HG03108 (cell line): ENCODE results near the gene SAMD9L.

Source experiments
- ATAC-seq: cut with Tn5 transposase; IDR thresholded peaks from one replicate; pipeline ENCODE4 v1.9.1; 2021; ENCODE audit warnings: moderate library complexity; ENCODE audit not compliant: unreplicated experiment

SAMD9L gene

GRCh38 chr7:93148144-93148543 lies at the start of gene SAMD9L:
Gene SAMD9L, minus strand, starts transcription at chr7:93148385. Its CDS starts 12,414 bp downstream, at chr7:93135971.
- peak; percentile 59 for ATAC-seq

GRCh38 chr7:93196336-93196735 lies 48.2 kb upstream of the SAMD9L start:
- no peak for ATAC-seq

- ATAC-seq, result no peak
These were observed 46.2 kb upstream of the SAMD9L start for GRCh38 chr7:93194386-93194785.

GRCh38 chr7:93188870-93189634 lies 40.9 kb upstream of the SAMD9L start:
- ATAC-seq, result no peak

- ATAC-seq, result no peak
These were observed 37.3 kb upstream of the SAMD9L start for GRCh38 chr7:93185303-93186027.

- no peak for ATAC-seq
These were observed 31.0 kb upstream of the SAMD9L start for GRCh38 chr7:93179173-93179572.

GRCh38 chr7:93178213-93178612 lies 30.0 kb upstream of the SAMD9L start:
- no peak for ATAC-seq

GRCh38 chr7:93176992-93177580 lies 28.9 kb upstream of the SAMD9L start:
- ATAC-seq, result no peak

GRCh38 chr7:93175219-93175618 lies 27.0 kb upstream of the SAMD9L start:
- no peak for ATAC-seq

- ATAC-seq, result no peak
These were observed 24.5 kb upstream of the SAMD9L start for GRCh38 chr7:93172683-93173082.

- no peak for ATAC-seq
These were observed 23.5 kb upstream of the SAMD9L start for GRCh38 chr7:93171606-93172226.

GRCh38 chr7:93165447-93165846 lies 17.3 kb upstream of the SAMD9L start:
- ATAC-seq, result peak; percentile 99

- no peak for ATAC-seq
These were observed 16.6 kb upstream of the SAMD9L start for GRCh38 chr7:93164766-93165165.

- ATAC-seq, result no peak
These were observed 13.1 kb upstream of the SAMD9L start for GRCh38 chr7:93161181-93161762.

- ATAC-seq, result no peak
These were observed 12.2 kb upstream of the SAMD9L start for GRCh38 chr7:93160410-93160809.

GRCh38 chr7:93159490-93159889 lies 11.3 kb upstream of the SAMD9L start:
- no peak for ATAC-seq

GRCh38 chr7:93156884-93157283 lies 8.7 kb upstream of the SAMD9L start:
- ATAC-seq, result no peak

GRCh38 chr7:93150200-93150835 lies 2.1 kb upstream of the SAMD9L start:
- ATAC-seq, result no peak

- ATAC-seq, result no peak
These were observed 542 bp upstream of the SAMD9L start for GRCh38 chr7:93148727-93149126.

- ATAC-seq, result peak; percentile 86
These were observed 822 bp downstream of the SAMD9L start for GRCh38 chr7:93147363-93147762.
